ENCODE measurements around the gene CDH22. TPM values are rescaled to one million over a fixed set of nuclear protein-coding genes. Genes with fewer than 3 reads are reported as not detected.
A peak's percentile ranks its signal among the peaks of the same experiment; 100 is the strongest.

CDH22 gene, protein sequence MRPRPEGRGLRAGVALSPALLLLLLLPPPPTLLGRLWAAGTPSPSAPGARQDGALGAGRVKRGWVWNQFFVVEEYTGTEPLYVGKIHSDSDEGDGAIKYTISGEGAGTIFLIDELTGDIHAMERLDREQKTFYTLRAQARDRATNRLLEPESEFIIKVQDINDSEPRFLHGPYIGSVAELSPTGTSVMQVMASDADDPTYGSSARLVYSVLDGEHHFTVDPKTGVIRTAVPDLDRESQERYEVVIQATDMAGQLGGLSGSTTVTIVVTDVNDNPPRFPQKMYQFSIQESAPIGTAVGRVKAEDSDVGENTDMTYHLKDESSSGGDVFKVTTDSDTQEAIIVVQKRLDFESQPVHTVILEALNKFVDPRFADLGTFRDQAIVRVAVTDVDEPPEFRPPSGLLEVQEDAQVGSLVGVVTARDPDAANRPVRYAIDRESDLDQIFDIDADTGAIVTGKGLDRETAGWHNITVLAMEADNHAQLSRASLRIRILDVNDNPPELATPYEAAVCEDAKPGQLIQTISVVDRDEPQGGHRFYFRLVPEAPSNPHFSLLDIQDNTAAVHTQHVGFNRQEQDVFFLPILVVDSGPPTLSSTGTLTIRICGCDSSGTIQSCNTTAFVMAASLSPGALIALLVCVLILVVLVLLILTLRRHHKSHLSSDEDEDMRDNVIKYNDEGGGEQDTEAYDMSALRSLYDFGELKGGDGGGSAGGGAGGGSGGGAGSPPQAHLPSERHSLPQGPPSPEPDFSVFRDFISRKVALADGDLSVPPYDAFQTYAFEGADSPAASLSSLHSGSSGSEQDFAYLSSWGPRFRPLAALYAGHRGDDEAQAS
- total RNA-seq, result 5.5 TPM
- long read RNA-seq, transcript CDH22-203 (12 exons, 3,902 nt), result major isoform, 9 of 33 reads
- long read RNA-seq, transcript CDH22-201 (11 exons, 3,661 nt), result minor isoform, 5 of 33 reads
- long read RNA-seq, partial matches to known transcripts, result 8 of 33 reads
- long read RNA-seq, other reads (novel, unspliced or antisense), result 11 of 33 reads

GRCh38 chr20:46308258-46309157 is at the start of gene CDH22:
CDH22 (minus strand) TSS chr20:46308498; CDS start chr20:46251294, 57,204 bp downstream.
- peak; percentile 55 for ATAC-seq (ENCODE audit: poor library complexity)
- intact Hi-C loops (cut with DNase I), result no loop called here
- peak; percentile 58 for DNase-seq

GRCh38 chr20:46357030-46357514 is 48.8 kb upstream of the CDH22 start:
- no peak for DNase-seq

GRCh38 chr20:46356195-46357029 is 48.1 kb upstream of the CDH22 start:
- ATAC-seq (ENCODE audit: poor library complexity), result no peak
- intact Hi-C loops (cut with DNase I), result no loop called here
- DNase-seq, result no peak

More at GRCh38 chr20:46357030-46357514, 48.8 kb upstream of the CDH22 start:
- peak; percentile 48 for ATAC-seq (ENCODE audit: poor library complexity)
- intact Hi-C loops (cut with DNase I), result no loop called here

GRCh38 chr20:46355778-46356177 is 47.5 kb upstream of the CDH22 start:
- no peak for DNase-seq
- no peak for ATAC-seq (ENCODE audit: poor library complexity)
- intact Hi-C loops (cut with DNase I), result no loop called here

- ATAC-seq (ENCODE audit: poor library complexity), result no peak
- no peak for DNase-seq
- intact Hi-C loops (cut with DNase I), result no loop called here
These were observed 46.8 kb upstream of the CDH22 start for GRCh38 chr20:46354920-46355654.

DNA sequence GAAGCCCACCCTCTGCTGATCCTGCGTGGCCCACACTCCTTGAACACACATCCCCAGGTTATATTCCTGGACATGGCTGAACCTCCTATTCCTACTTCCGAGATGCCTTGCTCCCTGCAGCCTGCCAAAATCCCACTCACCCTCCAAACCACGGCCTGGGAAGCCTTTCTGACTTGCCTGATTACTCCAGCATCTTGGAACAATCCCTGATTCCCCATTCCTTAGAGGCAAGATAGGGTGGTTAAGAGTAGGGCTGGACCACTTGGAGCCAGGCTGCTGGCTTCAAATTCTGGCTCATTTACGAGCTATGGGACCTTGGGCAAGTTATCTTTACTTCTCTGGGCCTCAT is 45.9 kb upstream of the CDH22 start:
- ATAC-seq (ENCODE audit: poor library complexity), result no peak
- intact Hi-C loops (cut with DNase I), result no loop called here
- no peak for DNase-seq

DNA sequence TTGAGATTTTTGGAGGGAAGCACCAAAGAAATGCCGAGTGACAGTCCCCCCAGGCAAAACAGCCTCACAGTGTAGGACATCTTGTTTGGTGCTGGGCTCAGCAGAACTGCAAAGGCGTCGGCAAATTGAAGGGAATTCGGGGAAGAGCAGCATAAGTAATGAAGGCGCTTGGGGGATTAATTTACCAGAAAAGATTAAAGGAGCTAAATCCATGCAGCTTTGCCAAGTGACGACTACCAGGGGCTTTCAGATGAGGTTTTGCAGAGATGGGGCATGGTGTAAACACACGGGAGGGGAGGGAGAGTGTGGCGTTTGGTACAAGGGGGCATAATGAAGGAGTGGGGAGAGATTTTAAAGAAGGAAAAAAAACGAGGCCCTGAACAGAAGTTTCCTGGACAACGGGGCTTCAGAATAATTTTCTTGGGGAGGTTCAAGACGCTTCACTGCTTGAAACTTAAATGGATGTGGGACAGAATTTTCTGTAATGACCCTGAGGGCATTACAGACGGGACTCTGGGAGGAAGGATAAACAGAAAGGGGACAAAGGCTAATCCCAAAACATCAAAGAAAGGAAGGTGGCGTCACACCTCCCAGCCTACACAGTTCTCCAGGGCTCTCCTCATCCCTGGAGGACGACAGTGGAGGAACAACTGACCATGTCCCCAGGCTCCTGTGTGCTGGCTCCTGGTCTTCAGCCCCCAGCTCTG is 45.4 kb upstream of the CDH22 start:
- no peak for ATAC-seq (ENCODE audit: poor library complexity)
- no peak for DNase-seq
- intact Hi-C loops (cut with DNase I), result no loop called here

DNA sequence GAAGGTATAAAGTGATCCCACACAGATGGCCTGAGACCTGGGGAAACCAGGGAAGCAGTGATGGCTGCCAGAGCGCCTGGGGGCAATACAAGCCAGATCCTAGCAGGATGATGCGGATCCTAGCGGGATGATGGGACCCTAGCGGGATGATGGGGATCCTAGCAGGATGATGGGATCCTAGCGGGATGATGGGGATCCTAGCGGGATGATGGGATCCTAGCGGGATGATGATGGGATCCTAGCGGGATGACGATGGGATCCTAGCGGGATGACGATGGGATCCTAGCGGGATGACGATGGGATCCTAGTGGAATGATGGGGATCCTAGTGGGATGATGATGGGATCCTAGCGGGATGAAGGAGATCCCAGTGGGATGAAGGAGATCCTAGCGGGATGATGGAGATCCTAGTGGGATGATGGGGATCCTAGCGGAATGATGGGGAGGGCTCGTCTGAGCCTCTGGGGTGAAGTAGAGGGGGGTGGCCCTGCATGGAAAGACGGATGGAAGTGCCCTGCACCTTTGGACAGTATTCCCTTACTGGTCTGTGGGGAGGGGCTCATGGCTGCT is 44.2 kb upstream of the CDH22 start:
- intact Hi-C loops (cut with DNase I), result no loop called here
- DNase-seq (no peak), ATAC-seq (ENCODE audit: poor library complexity) (no peak)

DNA sequence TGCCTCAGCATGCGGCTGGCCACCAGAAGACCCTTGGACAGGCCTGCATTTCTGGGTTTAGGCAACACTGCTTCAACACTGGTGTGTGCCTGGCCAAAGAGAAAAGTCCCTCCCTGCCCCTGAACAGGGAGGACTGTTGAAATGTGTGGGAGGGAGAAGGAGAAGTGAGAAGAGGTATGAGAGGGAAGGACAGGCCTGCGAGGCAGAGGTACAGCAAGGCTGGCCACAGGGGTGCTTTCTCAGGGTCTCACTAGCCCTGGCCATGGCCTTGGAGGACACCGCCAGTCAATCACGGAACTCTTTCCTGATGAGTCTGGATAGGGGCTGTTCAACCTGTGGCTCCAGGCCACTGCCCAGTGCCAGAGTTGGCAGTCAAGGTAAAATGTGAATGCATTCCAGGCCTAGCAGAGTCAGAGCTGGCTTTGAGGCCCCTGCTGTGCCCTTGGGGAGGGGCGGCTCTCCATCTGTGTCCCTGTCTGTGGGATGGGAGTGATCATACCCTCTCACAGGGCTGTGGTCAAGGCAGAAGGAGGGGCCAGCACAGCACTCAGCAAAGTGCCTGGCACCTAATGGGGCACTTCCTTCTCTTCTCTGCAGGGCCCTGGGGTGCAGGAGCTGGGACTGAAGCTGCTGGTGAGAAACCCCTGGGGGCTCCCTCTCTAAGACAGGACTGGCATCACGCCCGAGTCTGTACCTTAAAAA is 43.2 kb upstream of the CDH22 start:
- intact Hi-C loops (cut with DNase I), result no loop called here
- no peak for ATAC-seq (ENCODE audit: poor library complexity)
- DNase-seq, result no peak

GRCh38 chr20:46350986-46351267 is 42.6 kb upstream of the CDH22 start:
- DNase-seq (no peak), ATAC-seq (ENCODE audit: poor library complexity) (no peak)
- intact Hi-C loops (cut with DNase I), result no loop called here

DNA sequence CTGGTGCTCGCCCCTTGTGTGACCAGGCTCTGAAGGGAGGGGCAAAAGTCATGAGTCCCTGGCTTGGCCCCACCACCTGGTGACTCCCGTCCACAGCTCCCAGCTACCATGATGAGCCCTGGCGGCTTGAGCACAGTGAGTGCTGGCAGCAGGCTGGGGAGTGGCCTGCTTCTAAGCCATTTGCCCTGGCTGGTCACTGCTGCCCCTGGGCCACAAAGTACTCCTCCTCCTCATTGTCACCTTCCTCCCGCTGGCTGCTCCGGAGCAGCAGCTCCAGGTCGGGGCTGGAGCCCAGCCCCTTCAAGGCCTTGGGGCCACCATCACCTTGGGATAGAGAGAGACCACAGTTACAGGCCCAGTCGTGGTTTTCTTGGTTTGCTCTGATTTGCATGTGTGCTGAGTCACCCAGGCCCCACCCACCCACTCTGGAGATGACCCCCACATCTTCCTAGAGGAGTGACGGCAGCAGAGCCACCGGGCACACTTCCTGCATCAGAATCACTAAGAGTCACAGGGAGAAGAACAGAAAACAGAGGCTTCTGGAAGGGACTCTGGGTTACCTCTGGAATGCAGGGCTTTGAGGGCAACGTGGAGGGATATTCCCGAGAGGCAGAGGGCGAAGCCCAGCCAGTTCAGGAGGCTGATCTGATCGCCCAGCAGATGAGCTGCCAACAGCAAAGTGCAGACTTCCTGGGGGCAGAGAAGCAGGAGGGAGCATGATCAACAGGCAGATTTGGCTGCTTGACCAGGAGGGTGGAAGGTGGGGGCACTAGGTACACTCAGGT is 42.1 kb upstream of the CDH22 start:
- intact Hi-C loops (cut with DNase I), result no loop called here
- DNase-seq (no peak), ATAC-seq (ENCODE audit: poor library complexity) (no peak)

DNA sequence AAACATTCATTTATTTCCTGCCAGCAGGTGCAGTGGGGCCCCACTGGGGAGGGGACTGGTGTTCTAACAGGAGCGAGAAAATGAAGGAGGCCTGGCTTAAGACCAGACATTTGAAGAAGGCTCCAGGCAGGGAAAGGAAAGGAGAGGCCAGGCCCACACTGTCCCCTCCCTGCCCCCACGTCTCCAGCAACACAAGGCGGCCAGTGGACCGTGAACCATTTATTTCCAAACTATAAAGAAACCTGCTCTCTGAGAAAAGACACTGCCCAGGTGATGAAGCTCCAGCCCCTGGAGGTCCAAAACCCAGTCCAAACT is 41.4 kb upstream of the CDH22 start:
- ATAC-seq (ENCODE audit: poor library complexity) (no peak), DNase-seq (no peak)

GRCh38 chr20:46349035-46349741 is 40.9 kb upstream of the CDH22 start:
- DNase-seq, result peak; percentile 79
- intact Hi-C loops (cut with DNase I), result loop anchor here (5.0 kb wide), 2 partner anchors 217 to 327 kb away; no protein-coding TSS in a partner anchor
- ATAC-seq (ENCODE audit: poor library complexity), result peak; percentile 89

More for the DNA sequence above, 41.4 kb upstream of the CDH22 start:
- intact Hi-C loops (cut with DNase I), result loop anchor here (5.0 kb wide), 2 partner anchors 217 to 327 kb away; no protein-coding TSS in a partner anchor
